ENCODE results near the gene CGRRF1.

Gene CGRRF1

GRCh38 chr14:54472315-54472714, 37.4 kb upstream of the CGRRF1 start:
- DNase-seq (ENCODE audit: low read depth) = no peak
- TF ChIP-seq, protein P1, sequence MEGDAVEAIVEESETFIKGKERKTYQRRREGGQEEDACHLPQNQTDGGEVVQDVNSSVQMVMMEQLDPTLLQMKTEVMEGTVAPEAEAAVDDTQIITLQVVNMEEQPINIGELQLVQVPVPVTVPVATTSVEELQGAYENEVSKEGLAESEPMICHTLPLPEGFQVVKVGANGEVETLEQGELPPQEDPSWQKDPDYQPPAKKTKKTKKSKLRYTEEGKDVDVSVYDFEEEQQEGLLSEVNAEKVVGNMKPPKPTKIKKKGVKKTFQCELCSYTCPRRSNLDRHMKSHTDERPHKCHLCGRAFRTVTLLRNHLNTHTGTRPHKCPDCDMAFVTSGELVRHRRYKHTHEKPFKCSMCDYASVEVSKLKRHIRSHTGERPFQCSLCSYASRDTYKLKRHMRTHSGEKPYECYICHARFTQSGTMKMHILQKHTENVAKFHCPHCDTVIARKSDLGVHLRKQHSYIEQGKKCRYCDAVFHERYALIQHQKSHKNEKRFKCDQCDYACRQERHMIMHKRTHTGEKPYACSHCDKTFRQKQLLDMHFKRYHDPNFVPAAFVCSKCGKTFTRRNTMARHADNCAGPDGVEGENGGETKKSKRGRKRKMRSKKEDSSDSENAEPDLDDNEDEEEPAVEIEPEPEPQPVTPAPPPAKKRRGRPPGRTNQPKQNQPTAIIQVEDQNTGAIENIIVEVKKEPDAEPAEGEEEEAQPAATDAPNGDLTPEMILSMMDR (conservative IDR thresholded peaks at IDR 0.05; ENCODE audit: low read depth, low read length) = no peak
- H3K4me3 ChIP-seq (ENCODE audit: low read depth, low read length) = no peak overlapping the region

DNA sequence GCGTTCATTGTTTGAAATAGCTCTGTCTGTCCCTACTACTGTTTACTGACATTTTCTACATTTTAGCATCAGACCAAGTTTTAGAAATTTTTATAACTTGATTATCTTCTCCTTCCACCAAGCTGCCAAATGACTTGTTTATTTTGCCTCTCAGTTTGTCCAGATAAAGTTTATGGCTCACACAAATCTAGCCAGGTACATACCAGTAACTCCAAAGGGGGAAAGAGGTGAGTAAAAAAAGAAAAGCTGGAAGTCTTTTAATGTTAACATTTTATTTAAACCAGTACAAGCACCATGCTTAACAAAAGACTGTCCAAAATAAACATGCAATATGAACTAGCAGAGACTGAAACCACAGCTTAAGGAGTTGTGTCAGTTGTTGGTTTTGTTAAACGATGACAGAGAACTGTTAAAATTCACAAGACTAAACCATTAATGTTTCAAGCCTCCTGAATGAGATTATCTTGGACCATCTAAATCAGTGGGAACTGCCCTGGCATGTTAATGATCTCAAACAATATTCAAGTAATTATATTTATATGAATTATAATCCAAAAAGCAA, 35.4 kb upstream of the CGRRF1 start:
- peak; percentile 41 for DNase-seq (ENCODE audit: low read depth)
- TF ChIP-seq, protein P1 (conservative IDR thresholded peaks at IDR 0.05; ENCODE audit: low read depth, low read length) = no peak
- no peak overlapping the region for H3K4me3 ChIP-seq (ENCODE audit: low read depth, low read length)

DNA sequence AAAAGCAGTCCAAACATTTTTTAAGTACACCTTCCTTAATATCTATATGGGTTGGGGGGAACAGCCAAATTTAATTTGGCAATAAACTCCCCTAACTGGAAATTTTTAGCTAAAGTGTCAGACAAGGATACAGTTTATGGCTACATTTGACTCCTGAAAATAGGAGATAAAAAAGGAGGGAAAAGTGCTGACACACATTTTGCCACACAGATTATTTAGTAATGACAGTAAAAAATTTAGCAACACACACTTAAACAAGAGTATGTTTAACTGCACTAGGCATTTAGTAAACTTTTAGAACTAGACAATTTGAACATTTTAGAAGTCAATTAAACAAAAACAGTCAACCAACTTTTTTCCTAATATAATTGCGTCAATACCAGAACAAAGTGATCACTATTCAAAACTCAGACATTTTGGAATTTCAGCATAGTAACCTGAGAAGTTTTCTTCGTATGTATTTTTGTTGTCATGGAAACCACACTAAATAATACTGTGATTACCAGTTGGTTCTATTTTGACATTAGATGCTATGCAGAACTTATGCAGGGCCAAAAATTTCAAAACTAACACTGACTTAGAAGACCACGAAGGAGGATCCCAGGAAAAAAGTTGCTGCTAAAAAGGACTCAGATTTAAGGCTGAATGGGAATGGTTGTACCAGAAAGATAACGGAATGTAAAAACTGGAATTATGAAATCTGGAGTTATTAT, 34.4 kb upstream of the CGRRF1 start:
- H3K4me3 ChIP-seq (ENCODE audit: low read depth, low read length) = no peak overlapping the region
- TF ChIP-seq, protein P1 (conservative IDR thresholded peaks at IDR 0.05; ENCODE audit: low read depth, low read length) = no peak
- DNase-seq (ENCODE audit: low read depth) = peak; percentile 57

DNA sequence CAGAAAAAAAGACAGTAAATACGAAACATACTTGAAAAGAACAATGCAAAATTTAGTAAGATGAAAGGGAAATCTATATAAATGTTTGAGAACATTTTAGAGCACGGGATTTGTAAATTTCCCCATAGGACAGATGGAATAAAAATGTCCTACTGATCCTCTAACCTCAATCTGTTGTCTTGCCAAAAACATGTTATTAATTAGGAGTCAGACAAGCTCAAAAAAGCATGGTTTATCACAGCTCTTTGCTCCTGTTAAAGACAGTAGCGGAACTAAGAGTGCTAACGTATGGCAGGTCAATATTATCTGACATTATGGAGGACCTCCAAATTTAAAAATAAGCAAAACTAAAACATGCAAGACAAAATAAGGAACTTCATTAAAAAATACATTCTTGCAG, 33.8 kb upstream of the CGRRF1 start:
- TF ChIP-seq, protein P1 (conservative IDR thresholded peaks at IDR 0.05; ENCODE audit: low read depth, low read length) = no peak
- H3K4me3 ChIP-seq (ENCODE audit: low read depth, low read length) = no peak overlapping the region
- DNase-seq (ENCODE audit: low read depth) = no peak

- DNase-seq (ENCODE audit: low read depth) = no peak
- TF ChIP-seq, protein P1 (conservative IDR thresholded peaks at IDR 0.05; ENCODE audit: low read depth, low read length) = no peak
- no peak overlapping the region for H3K4me3 ChIP-seq (ENCODE audit: low read depth, low read length)
These were observed 31.0 kb upstream of the CGRRF1 start for GRCh38 chr14:54478636-54479215.

DNA sequence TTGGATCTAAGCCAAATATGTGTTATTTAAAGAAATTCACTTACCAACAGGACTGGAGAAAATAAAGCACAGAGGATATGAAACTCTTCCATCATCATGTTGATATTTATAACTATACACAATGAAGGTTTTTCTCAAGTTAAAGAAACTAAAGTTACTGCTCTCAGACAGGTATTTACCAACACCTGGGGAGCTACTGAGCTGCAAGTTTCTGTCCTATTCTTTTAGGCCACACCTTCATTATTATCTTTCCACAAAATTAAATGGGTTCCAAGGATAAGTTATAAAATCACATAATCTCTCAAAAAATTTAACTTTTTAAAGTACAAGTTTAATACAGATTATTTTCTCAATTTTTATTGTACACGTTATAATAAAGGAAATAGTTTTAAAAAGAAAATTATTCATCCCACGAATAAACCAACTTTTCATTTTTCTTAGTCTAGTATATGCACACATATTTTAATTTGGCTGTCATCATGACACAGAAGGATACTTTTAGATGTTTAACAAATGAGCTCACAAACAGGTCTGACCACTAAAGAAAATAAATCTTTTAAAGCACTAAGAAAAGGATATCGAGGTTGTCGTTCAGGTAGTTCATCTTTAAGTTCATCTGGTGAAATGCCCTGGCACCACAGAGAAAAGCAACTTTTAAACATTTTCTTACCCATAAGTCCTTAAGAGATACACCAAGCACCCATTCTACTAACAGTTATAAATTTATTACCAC, 28.7 kb upstream of the CGRRF1 start:
- no peak overlapping the region for H3K4me3 ChIP-seq (ENCODE audit: low read depth, low read length)
- TF ChIP-seq, protein P1 (conservative IDR thresholded peaks at IDR 0.05; ENCODE audit: low read depth, low read length) = no peak
- DNase-seq (ENCODE audit: low read depth) = no peak

Data from choroid plexus epithelial cell (primary cell).